Mucosa of descending colon (tissue), 3 donors: Measurements from ENCODE around the gene APIP. TPM values are rescaled to one million over a fixed set of nuclear protein-coding genes. Genes with fewer than 3 reads are reported as not detected.

Source experiments
- ATAC-seq: fragments of 200-7000 bp; cut with Tn5 transposase; one replicate; pipeline ENCODE4 v1.9.1; 2020; ENCODE audit warnings: mild to moderate bottlenecking, moderate library complexity
- DNase-seq, 3 donors: peaks; one replicate each; pipeline ENCODE4 v3.0.0-alpha.2; 2020
- H3K36me3 ChIP-seq: fragments of 200-600 bp; one replicate; pipeline ENCODE4 v1.8.0; 2021; ENCODE audit warnings: low read depth, mild to moderate bottlenecking
- H3K4me1 ChIP-seq: fragments of 200-600 bp; one replicate; pipeline ENCODE4 v1.8.0; 2021; ENCODE audit warnings: low read depth, mild to moderate bottlenecking
- H3K4me3 ChIP-seq: fragments of 200-600 bp; one replicate; pipeline ENCODE4 v1.8.0; 2021; ENCODE audit warnings: mild to moderate bottlenecking
- H3K9me3 ChIP-seq: fragments of 200-600 bp; one replicate; pipeline ENCODE4 v1.8.0; 2021; ENCODE audit warnings: mild to moderate bottlenecking
- CTCF ChIP-seq: fragments of 200-600 bp; IDR thresholded peaks from one replicate; pipeline ENCODE4 v1.8.0; 2022; ENCODE audit warnings: antibody characterized with exemption, mild to moderate bottlenecking
- intact Hi-C, 2 donors: fragments of 100-400 bp; cut with DNase I in 1 of 2; cut with micrococcal nuclease in 1 of 2; formaldehyde crosslinking; loops; one replicate each; pipeline versions ENCODE4 v1.11.0 to v1.11.1; 2022; cut with DNase I, micrococcal nuclease
- total RNA-seq, 3 donors: library from RNA; stranded (reverse); fragmentation: NEBNext Ultra II Directional in 2 of 3; extraction: Animal tissue kit (Norgen Biotek cat#: 25700) in 2 of 3; gene quantifications; one replicate each; pipeline versions ENCODE4 v1.2.1 to v1.2.4, GENCODE V29; 2021 to 2023
- donor health status: DM: no; HTN: no; CAD: no; lungs with moderate emphysema.
- donor health status: DM: no; HTN: no; CAD: no.
- donor health status: DM: no; HTN: yes; CAD: no.

The APIP gene
- total RNA-seq, 3 donors from 2014 or later = 22.7 to 59.4 (median 44.9) TPM

GRCh38 chr11:34941688-34942087, 25.5 kb upstream of the APIP start:
- TF ChIP-seq CTCF = no peak
- Histone ChIP-seq H3K36me3 (no peaks in the 10 kb centered on the region), H3K4me3 (no peak overlapping the region), H3K9me3 (no peaks in the 10 kb centered on the region), H3K4me1 (no peaks in the 10 kb centered on the region)
- intact Hi-C loops = no loop called here
- no peak for ATAC-seq
- DNase-seq = no peak

GRCh38 chr11:34940026-34940677, 24.0 kb upstream of the APIP start:
- ATAC-seq (no peak), DNase-seq (no peak)
- no peak overlapping the region for H3K4me3 ChIP-seq
- no peaks in the 10 kb centered on the region for H3K36me3 ChIP-seq
- no peaks in the 10 kb centered on the region for H3K4me1 ChIP-seq
- TF ChIP-seq CTCF = no peak
- intact Hi-C loops = no loop called here
- no peaks in the 10 kb centered on the region for H3K9me3 ChIP-seq

GRCh38 chr11:34938611-34939010, 22.4 kb upstream of the APIP start:
- DNase-seq (no peak), ATAC-seq (no peak)
- TF ChIP-seq CTCF = no peak
- no peaks in the 10 kb centered on the region for H3K4me1 ChIP-seq
- no peaks in the 10 kb centered on the region for H3K36me3 ChIP-seq
- no peak overlapping the region for H3K4me3 ChIP-seq
- H3K9me3 ChIP-seq = no peaks in the 10 kb centered on the region
- intact Hi-C loops = no loop called here

- no peaks in the 10 kb centered on the region for H3K36me3 ChIP-seq
- H3K9me3 ChIP-seq = no peaks in the 10 kb centered on the region
- no peak for DNase-seq
- no peak for ATAC-seq
- intact Hi-C loops = no loop called here
- no peak for TF ChIP-seq CTCF
- no peak overlapping the region for H3K4me3 ChIP-seq
- H3K4me1 ChIP-seq = no peaks in the 10 kb centered on the region
Measured at GRCh38 chr11:34936945-34937629, 20.9 kb upstream of the APIP start.

GRCh38 chr11:34929794-34930763, 13.9 kb upstream of the APIP start:
- no peaks in the 10 kb centered on the region for H3K4me1 ChIP-seq
- no peak overlapping the region for H3K4me3 ChIP-seq
- DNase-seq (peak; percentile 67 to 69 (median 68)), ATAC-seq (peak; percentile 99)
- no peaks in the 10 kb centered on the region for H3K9me3 ChIP-seq
- H3K36me3 ChIP-seq = no peaks in the 10 kb centered on the region
- TF ChIP-seq CTCF = no peak
- intact Hi-C loops = loop anchor here (5.0 to 10.0 kb wide), 4 partner anchors 312 to 555 kb away; no protein-coding TSS in a partner anchor
